GM10266 (cell line): Measurements from ENCODE around the gene LRRIQ1.
"Not testable (repeated sequence)": the region's sequence is repeated elsewhere in the genome, so short reads cannot be mapped to it uniquely, and the experiment has no call there.

ENCODE experiments used
- DNase-seq: peaks from one replicate; pipeline ENCODE4 v3.0.0; 2012; ENCODE audit errors: extremely low spot score
- CTCF ChIP-seq: IDR thresholded peaks from 2 replicates; pipeline ENCODE4 v1.5.1; 2012; ENCODE audit warnings: mild to moderate bottlenecking, low read depth; ENCODE audit not compliant: control insufficient read depth, insufficient read depth; ENCODE audit errors: missing control alignments

LRRIQ1 gene

GRCh38 chr12:85002778-85003296 lies 33.3 kb upstream of the LRRIQ1 start:
- TF ChIP-seq CTCF: no peak
- DNase-seq: no peak

GRCh38 chr12:85004204-85004603 lies 31.9 kb upstream of the LRRIQ1 start:
- DNase-seq: no peak
- no peak for TF ChIP-seq CTCF

GRCh38 chr12:85005047-85005446 lies 31.1 kb upstream of the LRRIQ1 start:
- DNase-seq: not testable (repeated sequence)

GRCh38 chr12:85005615-85006014 lies 30.5 kb upstream of the LRRIQ1 start:
- no peak for TF ChIP-seq CTCF
- DNase-seq: no peak

GRCh38 chr12:85006206-85006605 lies 29.9 kb upstream of the LRRIQ1 start:
- DNase-seq: no peak
- no peak for TF ChIP-seq CTCF

- no peak for TF ChIP-seq CTCF
- no peak for DNase-seq
These were observed 28.3 kb upstream of the LRRIQ1 start for GRCh38 chr12:85007836-85008235.

- DNase-seq: no peak
- no peak for TF ChIP-seq CTCF
These were observed 19.7 kb upstream of the LRRIQ1 start for GRCh38 chr12:85016413-85016812.

GRCh38 chr12:85017133-85017532 lies 19.0 kb upstream of the LRRIQ1 start:
- DNase-seq: no peak
- no peak for TF ChIP-seq CTCF
